Measurements from ENCODE around the gene CDH4.

- no peak for TF ChIP-seq POLR2AphosphoS5 (IDR thresholded peaks at IDR 0.05; ENCODE audit: insufficient read depth, low read depth, low read length)
- no peak for TF ChIP-seq EZH2 (IDR thresholded peaks at IDR 0.05; ENCODE audit: borderline replicate concordance, low read depth, low read length, severe bottlenecking)
- TF ChIP-seq MAX (IDR thresholded peaks at IDR 0.05; ENCODE audit: insufficient read depth, insufficient read length): no peak
- no peak for TF ChIP-seq CTCF (IDR thresholded peaks at IDR 0.05; ENCODE audit: extremely low read depth in 1 of 2, insufficient read depth in 1 of 2, low read depth in 1 of 2, low read length in 2 of 2)
Observed at GRCh38 chr20:61979090-61979489, 727.0 kb downstream of the CDH4 start.

Measured in endothelial cell of umbilical vein (primary cell).